CD4-positive, alpha-beta T cell treated with Interferon alpha-2 for 1 hour (primary cell): ENCODE results near the gene GDA.

Experiments used
- DNase-seq, 2 donors: peaks; one replicate each; pipeline ENCODE4 v3.0.0-alpha.2; 2020 to 2022

GDA gene

GRCh38 chr9:72149231-72149975, at the start of gene GDA:
Gene GDA, plus strand, starts transcription at chr9:72149440. Its CDS starts 120 bp downstream, at chr9:72149560.
- DNase-seq: no peak

GRCh38 chr9:72102520-72102919, 46.7 kb upstream of the GDA start:
- DNase-seq: no peak

- DNase-seq: no peak
These were observed 36.2 kb upstream of the GDA start for GRCh38 chr9:72113056-72113455.

GRCh38 chr9:72119853-72120252, 29.4 kb upstream of the GDA start:
- DNase-seq: no peak

- DNase-seq: no peak
These were observed 24.3 kb upstream of the GDA start for GRCh38 chr9:72124947-72125346.

- DNase-seq: no peak
These were observed 21.5 kb upstream of the GDA start for GRCh38 chr9:72127753-72128152.

- no peak for DNase-seq
These were observed 20.7 kb upstream of the GDA start for GRCh38 chr9:72128526-72128925.

- no peak for DNase-seq
These were observed 19.7 kb upstream of the GDA start for GRCh38 chr9:72129271-72130156.

- no peak for DNase-seq
These were observed 18.9 kb upstream of the GDA start for GRCh38 chr9:72130321-72130720.

GRCh38 chr9:72131206-72131605, 18.0 kb upstream of the GDA start:
- DNase-seq: no peak

GRCh38 chr9:72132052-72132451, 17.2 kb upstream of the GDA start:
- DNase-seq: no peak

- DNase-seq: no peak
These were observed 15.7 kb upstream of the GDA start for GRCh38 chr9:72133365-72134035.

- no peak for DNase-seq
These were observed 14.4 kb upstream of the GDA start for GRCh38 chr9:72134801-72135200.

- no peak for DNase-seq
These were observed 11.4 kb upstream of the GDA start for GRCh38 chr9:72137697-72138365.

- no peak for DNase-seq
These were observed 10.0 kb upstream of the GDA start for GRCh38 chr9:72139226-72139625.

- DNase-seq: no peak
These were observed 8.7 kb upstream of the GDA start for GRCh38 chr9:72140586-72140985.

GRCh38 chr9:72141484-72141883, 7.8 kb upstream of the GDA start:
- no peak for DNase-seq

GRCh38 chr9:72144756-72145492, 4.3 kb upstream of the GDA start:
- no peak for DNase-seq

- DNase-seq: no peak
These were observed 3.3 kb upstream of the GDA start for GRCh38 chr9:72145733-72146505.

- DNase-seq: no peak
These were observed 1.6 kb upstream of the GDA start for GRCh38 chr9:72147676-72148075.

GRCh38 chr9:72150127-72150526, 887 bp downstream of the GDA start:
- DNase-seq: no peak
